Measurements from ENCODE around the gene SLC38A8.

DNA sequence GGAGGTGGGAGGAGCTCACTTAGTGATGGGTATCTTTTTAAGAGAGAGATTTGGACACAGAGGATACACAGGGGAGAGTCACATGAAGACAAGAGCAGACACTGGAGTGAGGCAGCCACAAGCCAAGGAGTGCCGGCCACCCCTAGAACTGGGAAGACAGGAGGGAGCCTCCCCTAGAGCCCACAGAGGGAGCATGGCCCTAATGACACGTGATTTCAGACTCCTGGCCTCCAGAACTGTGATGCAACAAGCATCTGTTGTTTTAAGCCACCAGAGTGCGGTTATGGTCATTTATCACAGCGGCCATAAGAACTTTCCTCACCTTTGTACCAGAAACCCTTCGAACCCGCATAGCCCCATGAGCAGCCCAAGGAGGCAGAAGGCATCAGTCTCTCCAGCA lies 33.3 kb downstream of the SLC38A8 start:
- TF ChIP-seq, protein P1, sequence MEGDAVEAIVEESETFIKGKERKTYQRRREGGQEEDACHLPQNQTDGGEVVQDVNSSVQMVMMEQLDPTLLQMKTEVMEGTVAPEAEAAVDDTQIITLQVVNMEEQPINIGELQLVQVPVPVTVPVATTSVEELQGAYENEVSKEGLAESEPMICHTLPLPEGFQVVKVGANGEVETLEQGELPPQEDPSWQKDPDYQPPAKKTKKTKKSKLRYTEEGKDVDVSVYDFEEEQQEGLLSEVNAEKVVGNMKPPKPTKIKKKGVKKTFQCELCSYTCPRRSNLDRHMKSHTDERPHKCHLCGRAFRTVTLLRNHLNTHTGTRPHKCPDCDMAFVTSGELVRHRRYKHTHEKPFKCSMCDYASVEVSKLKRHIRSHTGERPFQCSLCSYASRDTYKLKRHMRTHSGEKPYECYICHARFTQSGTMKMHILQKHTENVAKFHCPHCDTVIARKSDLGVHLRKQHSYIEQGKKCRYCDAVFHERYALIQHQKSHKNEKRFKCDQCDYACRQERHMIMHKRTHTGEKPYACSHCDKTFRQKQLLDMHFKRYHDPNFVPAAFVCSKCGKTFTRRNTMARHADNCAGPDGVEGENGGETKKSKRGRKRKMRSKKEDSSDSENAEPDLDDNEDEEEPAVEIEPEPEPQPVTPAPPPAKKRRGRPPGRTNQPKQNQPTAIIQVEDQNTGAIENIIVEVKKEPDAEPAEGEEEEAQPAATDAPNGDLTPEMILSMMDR (IDR thresholded peaks at IDR 0.05; ENCODE audit: poor library complexity, severe bottlenecking), result no peak
- TF ChIP-seq POLR2AphosphoS5 (IDR thresholded peaks at IDR 0.05), result no peak
- no peak for TF ChIP-seq TAF1 (IDR thresholded peaks at IDR 0.05; ENCODE audit: low read depth)
- TF ChIP-seq EP300 (conservative IDR thresholded peaks at IDR 0.05; ENCODE audit: poor library complexity, severe bottlenecking), result no peak
- no peak for TF ChIP-seq EZH2 (IDR thresholded peaks at IDR 0.05; ENCODE audit: borderline replicate concordance, insufficient read depth, low read length, poor library complexity, severe bottlenecking)
- TF ChIP-seq, protein P2, sequence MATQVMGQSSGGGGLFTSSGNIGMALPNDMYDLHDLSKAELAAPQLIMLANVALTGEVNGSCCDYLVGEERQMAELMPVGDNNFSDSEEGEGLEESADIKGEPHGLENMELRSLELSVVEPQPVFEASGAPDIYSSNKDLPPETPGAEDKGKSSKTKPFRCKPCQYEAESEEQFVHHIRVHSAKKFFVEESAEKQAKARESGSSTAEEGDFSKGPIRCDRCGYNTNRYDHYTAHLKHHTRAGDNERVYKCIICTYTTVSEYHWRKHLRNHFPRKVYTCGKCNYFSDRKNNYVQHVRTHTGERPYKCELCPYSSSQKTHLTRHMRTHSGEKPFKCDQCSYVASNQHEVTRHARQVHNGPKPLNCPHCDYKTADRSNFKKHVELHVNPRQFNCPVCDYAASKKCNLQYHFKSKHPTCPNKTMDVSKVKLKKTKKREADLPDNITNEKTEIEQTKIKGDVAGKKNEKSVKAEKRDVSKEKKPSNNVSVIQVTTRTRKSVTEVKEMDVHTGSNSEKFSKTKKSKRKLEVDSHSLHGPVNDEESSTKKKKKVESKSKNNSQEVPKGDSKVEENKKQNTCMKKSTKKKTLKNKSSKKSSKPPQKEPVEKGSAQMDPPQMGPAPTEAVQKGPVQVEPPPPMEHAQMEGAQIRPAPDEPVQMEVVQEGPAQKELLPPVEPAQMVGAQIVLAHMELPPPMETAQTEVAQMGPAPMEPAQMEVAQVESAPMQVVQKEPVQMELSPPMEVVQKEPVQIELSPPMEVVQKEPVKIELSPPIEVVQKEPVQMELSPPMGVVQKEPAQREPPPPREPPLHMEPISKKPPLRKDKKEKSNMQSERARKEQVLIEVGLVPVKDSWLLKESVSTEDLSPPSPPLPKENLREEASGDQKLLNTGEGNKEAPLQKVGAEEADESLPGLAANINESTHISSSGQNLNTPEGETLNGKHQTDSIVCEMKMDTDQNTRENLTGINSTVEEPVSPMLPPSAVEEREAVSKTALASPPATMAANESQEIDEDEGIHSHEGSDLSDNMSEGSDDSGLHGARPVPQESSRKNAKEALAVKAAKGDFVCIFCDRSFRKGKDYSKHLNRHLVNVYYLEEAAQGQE (IDR thresholded peaks at IDR 0.05; ENCODE audit: borderline replicate concordance), result no peak
- TF ChIP-seq MXI1 (conservative IDR thresholded peaks at IDR 0.05; ENCODE audit: poor library complexity, severe bottlenecking), result no peak
